Measurements from ENCODE around the gene MBOAT2. TPM values are rescaled to one million over a fixed set of nuclear protein-coding genes. Genes with fewer than 3 reads are reported as not detected.

Gene MBOAT2
- total and polyA plus RNA-seq, 2 experiments from 2014 or later = 87.4 to 103 TPM

- H2AFZ ChIP-seq = no peak overlapping the region
- no peak overlapping the region for H3K4me3 ChIP-seq
- H3K27me3 ChIP-seq (replicated peaks; ENCODE audit: insufficient read depth) = no peaks in the 10 kb centered on the region
- 48 to 49% methylated on average over 10 of the region's 10 CpGs for WGBS, 2 experiments (ENCODE audit: low coverage in 1 of 2, low lambda C conversion rate in 2 of 2, missing lambda C conversion rate in 2 of 2)
- H3K27ac ChIP-seq = no peak overlapping the region
- H3K9me2 ChIP-seq (ENCODE audit: insufficient read depth) = no peaks in the 10 kb centered on the region
- peaks cover 5% of the 10 kb centered on the region for H3K4me1 ChIP-seq (ENCODE audit: insufficient read depth)
- H3K36me3 ChIP-seq (ENCODE audit: low read depth) = peaks cover under 1% of the 10 kb centered on the region; the same call in 1 of the 2 replicates
- in situ Hi-C loops (cut with MboI) = no loop called here
- H3K4me2 ChIP-seq (ENCODE audit: unreplicated experiment) = no peak overlapping the region
- H3K9me3 ChIP-seq (ENCODE audit: low read depth) = no peaks in the 10 kb centered on the region
- DNase-seq = peak; percentile 76
- no peak for TF ChIP-seq EZH2 (IDR thresholded peaks at IDR 0.05; ENCODE audit: insufficient read depth, poor library complexity, severe bottlenecking)
- no peak for TF ChIP-seq EZH2phosphoT487 (IDR thresholded peaks at IDR 0.05; ENCODE audit: insufficient read depth, low read depth)
- H3K79me2 ChIP-seq (ENCODE audit: insufficient read depth) = no peaks in the 10 kb centered on the region
- no peak overlapping the region for H3K9ac ChIP-seq
- peaks cover 15% of the 10 kb centered on the region; the same call in 1 of the 2 replicates for H3F3A ChIP-seq (ENCODE audit: insufficient read depth)
- H4K20me1 ChIP-seq (ENCODE audit: insufficient read depth) = no peaks in the 10 kb centered on the region
These were observed 151.5 kb downstream of the MBOAT2 start for GRCh38 chr2:8851811-8852560.

GRCh38 chr2:8850845-8851487 is 152.5 kb downstream of the MBOAT2 start:
- DNase-seq = no peak
- Histone ChIP-seq H3F3A (ENCODE audit: insufficient read depth) (peaks cover 15% of the 10 kb centered on the region; the same call in 1 of the 2 replicates), H3K27me3 (replicated peaks; ENCODE audit: insufficient read depth) (no peaks in the 10 kb centered on the region), H3K27ac (no peak overlapping the region), H4K20me1 (ENCODE audit: insufficient read depth) (no peaks in the 10 kb centered on the region), H3K4me1 (ENCODE audit: insufficient read depth) (peaks cover 5% of the 10 kb centered on the region), H3K79me2 (ENCODE audit: insufficient read depth) (no peaks in the 10 kb centered on the region), H3K9ac (no peak overlapping the region), H3K36me3 (ENCODE audit: low read depth) (no peaks in the 10 kb centered on the region; the same call in 1 of the 2 replicates), H3K9me2 (ENCODE audit: insufficient read depth) (no peaks in the 10 kb centered on the region), H2AFZ (no peak overlapping the region), H3K9me3 (ENCODE audit: low read depth) (no peaks in the 10 kb centered on the region), H3K4me2 (ENCODE audit: unreplicated experiment) (no peak overlapping the region), H3K4me3 (no peak overlapping the region)
- in situ Hi-C loops (cut with MboI) = no loop called here
- WGBS, 2 experiments (ENCODE audit: low coverage in 1 of 2, low lambda C conversion rate in 2 of 2, missing lambda C conversion rate in 2 of 2) = 76 to 77% methylated on average over 7 to 8 of the region's 8 CpGs
- TF ChIP-seq EZH2 (IDR thresholded peaks at IDR 0.05; ENCODE audit: insufficient read depth, poor library complexity, severe bottlenecking) (no peak), EZH2phosphoT487 (IDR thresholded peaks at IDR 0.05; ENCODE audit: insufficient read depth, low read depth) (no peak)

GRCh38 chr2:8849327-8849726 is 154.2 kb downstream of the MBOAT2 start:
- Histone ChIP-seq H3K4me3 (no peak overlapping the region), H4K20me1 (ENCODE audit: insufficient read depth) (no peaks in the 10 kb centered on the region), H3K4me1 (ENCODE audit: insufficient read depth) (peaks cover 5% of the 10 kb centered on the region), H3F3A (ENCODE audit: insufficient read depth) (peaks cover 13% of the 10 kb centered on the region; the same call in 1 of the 2 replicates), H2AFZ (no peak overlapping the region), H3K4me2 (ENCODE audit: unreplicated experiment) (no peak overlapping the region), H3K27me3 (replicated peaks; ENCODE audit: insufficient read depth) (no peaks in the 10 kb centered on the region), H3K9me3 (ENCODE audit: low read depth) (no peaks in the 10 kb centered on the region), H3K27ac (no peak overlapping the region), H3K36me3 (ENCODE audit: low read depth) (no peaks in the 10 kb centered on the region), H3K79me2 (ENCODE audit: insufficient read depth) (no peaks in the 10 kb centered on the region), H3K9ac (0 out of 2 replicates have a peak overlapping the region, but pooled peaks have one; percentile 18), H3K9me2 (ENCODE audit: insufficient read depth) (no peaks in the 10 kb centered on the region)
- 66 to 70% methylated on average over 4 of the region's 4 CpGs for WGBS, 2 experiments (ENCODE audit: low coverage in 1 of 2, low lambda C conversion rate in 2 of 2, missing lambda C conversion rate in 2 of 2)
- in situ Hi-C loops (cut with MboI) = no loop called here
- peak; percentile 80 for DNase-seq
- TF ChIP-seq EZH2 (IDR thresholded peaks at IDR 0.05; ENCODE audit: insufficient read depth, poor library complexity, severe bottlenecking) = no peak
- no peak for TF ChIP-seq EZH2phosphoT487 (IDR thresholded peaks at IDR 0.05; ENCODE audit: insufficient read depth, low read depth)

- H4K20me1 ChIP-seq (ENCODE audit: insufficient read depth) = no peaks in the 10 kb centered on the region
- H3K36me3 ChIP-seq (ENCODE audit: low read depth) = no peaks in the 10 kb centered on the region
- H3K9ac ChIP-seq = no peak overlapping the region
- TF ChIP-seq EZH2phosphoT487 (IDR thresholded peaks at IDR 0.05; ENCODE audit: insufficient read depth, low read depth) (no peak), EZH2 (IDR thresholded peaks at IDR 0.05; ENCODE audit: insufficient read depth, poor library complexity, severe bottlenecking) (no peak)
- H3K9me2 ChIP-seq (ENCODE audit: insufficient read depth) = no peaks in the 10 kb centered on the region
- H3K4me1 ChIP-seq (ENCODE audit: insufficient read depth) = peaks cover 5% of the 10 kb centered on the region
- DNase-seq = no peak
- no peak overlapping the region for H3K4me3 ChIP-seq
- no peaks in the 10 kb centered on the region for H3K79me2 ChIP-seq (ENCODE audit: insufficient read depth)
- H3K4me2 ChIP-seq (ENCODE audit: unreplicated experiment) = no peak overlapping the region
- in situ Hi-C loops (cut with MboI) = no loop called here
- no peak overlapping the region for H3K27ac ChIP-seq
- no peak overlapping the region for H2AFZ ChIP-seq
- peaks cover 10% of the 10 kb centered on the region; the same call in 1 of the 2 replicates for H3F3A ChIP-seq (ENCODE audit: insufficient read depth)
- H3K27me3 ChIP-seq (replicated peaks; ENCODE audit: insufficient read depth) = no peaks in the 10 kb centered on the region
- no peaks in the 10 kb centered on the region for H3K9me3 ChIP-seq (ENCODE audit: low read depth)
- WGBS, 2 experiments (ENCODE audit: low coverage in 1 of 2, low lambda C conversion rate in 2 of 2, missing lambda C conversion rate in 2 of 2) = 83 to 85% methylated on average over 7 of the region's 7 CpGs
These were observed 155.0 kb downstream of the MBOAT2 start for GRCh38 chr2:8848328-8849100.
